Stimulated activated CD8-positive, alpha-beta memory T cell treated with anti-CD3 and anti-CD28 coated beads, Interleukin-7, amount 100 ng/mL, for 24 hours (primary cell): Measurements from ENCODE around the gene LANCL3.
"Not testable (repeated sequence)": the region's sequence is repeated elsewhere in the genome, so short reads cannot be mapped to it uniquely, and the experiment has no call there.

Experiments used
- DNase-seq: peaks from one replicate; pipeline ENCODE4 v3.0.0-alpha.2; 2020; ENCODE audit warnings: low read depth

LANCL3 gene

GRCh38 chrX:37571426-37572107, at the start of gene LANCL3:
LANCL3 (plus strand) TSS chrX:37571661; CDS start chrX:37571871, 210 bp downstream.
- DNase-seq, result not testable (repeated sequence)

- not testable (repeated sequence) for DNase-seq
Measured at GRCh38 chrX:37523673-37524072, 47.8 kb upstream of the LANCL3 start.

- no peak for DNase-seq
Measured at GRCh38 chrX:37541991-37542390, 29.5 kb upstream of the LANCL3 start.

- no peak for DNase-seq
Measured at GRCh38 chrX:37542791-37543190, 28.7 kb upstream of the LANCL3 start.

GRCh38 chrX:37543324-37543723, 28.1 kb upstream of the LANCL3 start:
- DNase-seq, result no peak

GRCh38 chrX:37544531-37544930, 26.9 kb upstream of the LANCL3 start:
- DNase-seq, result not testable (repeated sequence)

GRCh38 chrX:37545066-37545465, 26.4 kb upstream of the LANCL3 start:
- DNase-seq, result no peak

GRCh38 chrX:37549619-37550018, 21.8 kb upstream of the LANCL3 start:
- DNase-seq, result not testable (repeated sequence)

- no peak for DNase-seq
Measured at GRCh38 chrX:37553476-37553875, 18.0 kb upstream of the LANCL3 start.

GRCh38 chrX:37565254-37565653, 6.2 kb upstream of the LANCL3 start:
- not testable (repeated sequence) for DNase-seq

- DNase-seq, result not testable (repeated sequence)
Measured at GRCh38 chrX:37570349-37570748, 1.1 kb upstream of the LANCL3 start.

- DNase-seq, result not testable (repeated sequence)
Measured at GRCh38 chrX:37572108-37572587, 687 bp downstream of the LANCL3 start.

GRCh38 chrX:37573121-37573520, 1.7 kb downstream of the LANCL3 start:
- DNase-seq, result not testable (repeated sequence)

- DNase-seq, result no peak
Measured at GRCh38 chrX:37578045-37578444, 6.6 kb downstream of the LANCL3 start.

GRCh38 chrX:37580080-37580479, 8.6 kb downstream of the LANCL3 start:
- no peak for DNase-seq

GRCh38 chrX:37587337-37587736, 15.9 kb downstream of the LANCL3 start:
- not testable (repeated sequence) for DNase-seq

GRCh38 chrX:37590047-37590446, 18.6 kb downstream of the LANCL3 start:
- DNase-seq, result no peak

GRCh38 chrX:37594755-37595382, 23.4 kb downstream of the LANCL3 start:
- DNase-seq, result no peak

GRCh38 chrX:37599729-37600128, 28.3 kb downstream of the LANCL3 start:
- DNase-seq, result no peak

- no peak for DNase-seq
Measured at GRCh38 chrX:37603938-37604409, 32.5 kb downstream of the LANCL3 start.

- no peak for DNase-seq
Measured at GRCh38 chrX:37607243-37607642, 35.8 kb downstream of the LANCL3 start.

GRCh38 chrX:37608156-37608555, 36.7 kb downstream of the LANCL3 start:
- DNase-seq, result no peak

- DNase-seq, result no peak
Measured at GRCh38 chrX:37609727-37610126, 38.3 kb downstream of the LANCL3 start.
